Muscle of back (tissue), 11 donors: Measurements from ENCODE around the gene GUCY2D. TPM values are rescaled to one million over a fixed set of nuclear protein-coding genes. Genes with fewer than 3 reads are reported as not detected.

ENCODE experiments used
- DNase-seq, 3 donors: peaks; one replicate each; pipeline versions ENCODE4 v3.0.0 to v3.0.0-alpha.2; 2013
- polyA plus RNA-seq, 10 donors: library from polyadenylated mRNA; unstranded; fragments of 120-200 nt; gene quantifications; one replicate each; pipeline ENCODE4 v1.2.1, GENCODE V29; 2013; ENCODE audit not compliant: insufficient read length in 10 of 10

GUCY2D gene
- polyA plus RNA-seq, 10 donors: 0.05 to 0.07 TPM; not detected in 8

- no peak for DNase-seq
Observed at GRCh38 chr17:8063761-8064534, 61.5 kb downstream of the GUCY2D start.

DNA sequence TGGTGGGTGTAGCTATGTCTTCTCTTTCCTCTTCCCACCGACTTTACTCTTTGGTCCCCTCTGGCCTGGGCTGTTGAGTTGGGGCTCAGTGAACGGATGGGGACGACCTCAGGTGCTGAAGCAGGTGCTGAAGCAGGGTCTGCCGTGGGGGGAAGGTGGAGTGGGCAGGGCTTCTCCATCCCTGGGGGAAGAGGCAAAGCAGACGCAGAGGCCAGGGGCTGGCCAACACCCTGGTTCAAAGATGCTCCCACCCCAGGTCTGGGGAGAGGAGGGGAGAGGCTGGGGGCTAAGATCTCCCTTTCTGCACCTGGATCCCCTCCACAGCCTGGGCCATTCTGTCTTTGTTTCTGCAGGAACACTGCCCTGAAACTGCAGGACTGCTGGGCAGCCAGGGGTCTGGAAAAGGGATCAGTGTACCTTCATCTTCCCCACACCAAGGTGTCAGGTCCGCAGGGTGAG, 62.2 kb downstream of the GUCY2D start:
- DNase-seq: no peak

DNA sequence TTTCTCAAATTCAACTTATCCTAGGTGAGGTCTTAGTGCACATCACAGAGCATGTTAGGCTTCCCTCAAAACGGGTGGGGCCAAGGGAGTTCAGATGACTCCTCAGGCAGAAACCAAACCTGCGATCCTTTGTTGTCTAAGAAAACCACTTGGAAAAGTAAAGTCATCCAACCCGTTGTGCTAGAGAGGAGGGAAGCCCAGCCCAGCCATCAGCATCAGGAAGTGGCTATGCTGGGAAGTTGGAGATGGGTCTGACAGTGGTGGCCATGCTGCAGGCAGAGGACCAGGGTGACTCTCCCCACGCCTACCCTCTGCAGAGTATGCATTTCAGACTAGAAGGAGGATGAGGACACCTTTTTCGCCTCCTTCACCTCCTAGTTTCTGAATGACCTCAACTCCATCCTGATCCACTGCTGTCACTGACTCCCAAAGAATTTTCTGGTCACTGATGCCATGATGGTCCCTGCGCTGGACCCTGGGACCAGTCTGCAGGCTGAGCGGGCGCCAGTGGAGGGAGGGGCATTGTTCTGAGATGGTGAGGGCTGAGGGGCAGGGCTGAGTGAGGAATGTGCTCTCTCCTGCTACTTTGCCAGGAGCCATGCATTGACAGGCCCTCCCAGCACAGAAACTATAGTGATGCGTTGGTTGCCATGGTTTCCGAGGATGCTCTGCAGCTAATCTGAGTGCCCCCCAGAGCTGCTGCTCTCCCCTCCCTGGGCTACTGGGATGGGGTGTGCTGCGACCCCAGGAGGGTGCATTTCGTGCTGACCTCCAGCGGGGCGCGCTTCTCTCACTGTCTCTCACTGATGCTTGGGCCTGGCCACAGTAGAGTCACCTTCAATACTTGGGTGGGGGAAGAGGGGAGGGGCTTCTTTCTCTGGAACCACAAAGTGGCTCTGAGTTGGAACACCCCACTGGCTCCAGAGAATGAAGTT, 64.7 kb downstream of the GUCY2D start:
- no peak for DNase-seq

- no peak for DNase-seq
Observed at GRCh38 chr17:8067806-8068205, 65.4 kb downstream of the GUCY2D start.

DNA sequence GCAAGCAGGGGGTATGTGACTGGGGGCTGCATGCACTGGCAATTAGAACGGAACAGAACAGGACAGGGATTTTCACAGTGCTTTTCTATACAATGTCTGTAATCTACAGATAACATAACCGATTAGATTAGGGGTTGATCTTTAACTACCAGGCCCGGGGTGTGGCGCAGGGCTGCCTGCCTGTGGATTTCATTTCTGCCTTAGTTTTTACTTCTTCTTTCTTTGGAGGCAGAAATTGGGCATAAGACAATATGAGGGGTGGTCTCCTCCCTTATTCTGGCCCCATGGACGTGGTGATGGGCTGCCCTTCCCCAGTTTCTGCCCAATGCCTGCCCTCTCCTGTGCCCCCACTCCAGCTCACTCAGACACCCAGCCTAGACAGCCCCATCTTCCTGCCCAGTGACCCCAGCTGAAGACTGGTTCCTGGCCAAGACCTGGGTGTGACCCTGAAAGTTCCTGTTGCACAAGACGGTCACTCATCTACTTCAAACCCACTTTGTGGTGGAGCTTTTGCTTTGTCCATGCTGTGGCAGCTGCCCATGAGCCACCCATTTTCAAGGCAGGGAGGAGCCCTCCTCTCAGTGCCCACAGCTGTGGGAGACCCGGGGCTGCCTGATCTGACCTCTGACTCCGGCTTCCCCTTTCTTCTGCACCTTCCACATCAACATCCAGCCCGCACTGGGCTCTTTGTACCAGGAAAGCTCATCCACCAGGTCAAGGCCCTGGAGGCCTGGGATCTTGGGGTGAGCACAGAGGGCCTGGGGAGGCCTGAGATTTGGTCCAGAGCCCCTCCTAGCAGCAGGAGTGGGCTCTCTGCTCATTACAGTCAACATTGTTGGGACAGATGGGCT, 66.5 kb downstream of the GUCY2D start:
- no peak for DNase-seq

- DNase-seq: no peak
Observed at GRCh38 chr17:8069587-8069860, 67.1 kb downstream of the GUCY2D start.

Other genes with a start within 250 kb of the GUCY2D start
- 10 to 100 TPM; 11.6 to 15.5 (median 13.4) TPM for gene KDM6B, start 168.4 kb upstream of the GUCY2D start, polyA plus RNA-seq
- 10 to 100 TPM; 17.2 to 28.8 (median 20.3) TPM for gene TMEM88, start 147.5 kb upstream of the GUCY2D start, polyA plus RNA-seq
- gene NAA38, start 145.1 kb upstream of the GUCY2D start, polyA plus RNA-seq: 10 to 100 TPM; 33.1 to 64.6 (median 47.3) TPM
- gene CYB5D1, start 144.6 kb upstream of the GUCY2D start, polyA plus RNA-seq: 1 to 10 TPM; 5.4 to 9.5 (median 8.3) TPM
- 100 to 1,000 TPM in 1 of 10 donors, 10 to 100 TPM in 9; 57.4 to 113 (median 80.2) TPM for gene CHD3, start 113.8 kb upstream of the GUCY2D start, polyA plus RNA-seq
- 1 to 10 TPM; 2.0 to 5.5 (median 3.3) TPM for gene RNF227, start 86.3 kb upstream of the GUCY2D start, polyA plus RNA-seq
- gene KCNAB3, start 72.8 kb upstream of the GUCY2D start, polyA plus RNA-seq: 1 to 10 TPM; 3.8 to 7.4 (median 4.9) TPM
- gene TRAPPC1, start 70.7 kb upstream of the GUCY2D start, polyA plus RNA-seq: 100 to 1,000 TPM in 1 of 10 donors, 10 to 100 TPM in 9; 71.2 to 102 (median 82.0) TPM
- 10 to 100 TPM; 22.9 to 53.1 (median 31.4) TPM for gene CNTROB, start 70.4 kb upstream of the GUCY2D start, polyA plus RNA-seq
- under 1 TPM; 0.19 to 0.86 (median 0.40) TPM for gene ALOX15B, start 36.4 kb downstream of the GUCY2D start, polyA plus RNA-seq
- under 1 TPM in 1 of 10 donors, not detected in 9; 0.38 TPM for gene ALOX12B, start 85.1 kb downstream of the GUCY2D start, polyA plus RNA-seq
- under 1 TPM in 1 of 10 donors, not detected in 9; 0.05 TPM for gene ALOXE3, start 115.9 kb downstream of the GUCY2D start, polyA plus RNA-seq
- gene HES7, start 121.5 kb downstream of the GUCY2D start, polyA plus RNA-seq: under 1 TPM in 7 of 10 donors, not detected in 3; 0.11 to 0.27 (median 0.16) TPM
- gene PER1, start 149.8 kb downstream of the GUCY2D start, polyA plus RNA-seq: 10 to 100 TPM; 31.8 to 90.5 (median 56.4) TPM
- gene VAMP2, start 160.3 kb downstream of the GUCY2D start, polyA plus RNA-seq: 10 to 100 TPM; 53.6 to 73.6 (median 59.5) TPM
- 1 to 10 TPM; 4.8 to 7.6 (median 6.3) TPM for gene TMEM107, start 173.8 kb downstream of the GUCY2D start, polyA plus RNA-seq
- 1 to 10 TPM; 3.1 to 4.7 (median 3.8) TPM for gene BORCS6, start 187.6 kb downstream of the GUCY2D start, polyA plus RNA-seq
- 10 to 100 TPM; 12.5 to 25.0 (median 17.2) TPM for gene AURKB, start 208.0 kb downstream of the GUCY2D start, polyA plus RNA-seq
- 10 to 100 TPM in 8 of 10 donors, 1 to 10 TPM in 2; 7.4 to 18.0 (median 12.0) TPM for gene CTC1, start 245.4 kb downstream of the GUCY2D start, polyA plus RNA-seq
- gene PFAS, start 246.7 kb downstream of the GUCY2D start, polyA plus RNA-seq: 10 to 100 TPM; 17.6 to 29.8 (median 23.1) TPM